Activated naive CD4-positive, alpha-beta T cell treated with anti-CD3 and anti-CD28 coated beads, Interleukin-2, amount 50 U/mL, for 16 hours (primary cell): ENCODE results near the gene KCTD3.

Experiments
- DNase-seq: peaks from one replicate; pipeline ENCODE4 v3.0.0-alpha.2; 2020

The KCTD3 gene

GRCh38 chr1:215607412-215607811 lies 40.3 kb downstream of the KCTD3 start:
- no peak for DNase-seq

- no peak for DNase-seq
Observed at GRCh38 chr1:215608646-215609045, 41.5 kb downstream of the KCTD3 start.

DNA sequence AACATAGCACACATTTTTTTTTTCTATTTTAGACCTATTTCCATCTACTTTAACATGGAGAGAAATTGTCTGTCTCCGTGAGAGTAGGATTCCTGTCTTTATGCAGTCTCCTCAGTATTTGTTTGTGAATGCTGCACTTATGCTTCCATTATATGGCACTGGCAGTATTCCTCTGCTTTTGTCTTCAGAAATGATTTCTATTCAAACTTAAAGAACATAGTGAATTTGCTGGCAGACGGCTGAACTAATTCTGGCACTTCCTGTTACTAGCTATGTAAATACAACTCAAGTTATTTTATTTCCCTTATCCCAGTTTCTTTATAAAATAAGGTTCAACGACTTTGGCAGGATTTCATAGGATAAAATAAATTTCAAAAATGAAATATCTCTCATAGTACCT lies 45.3 kb downstream of the KCTD3 start:
- no peak for DNase-seq

GRCh38 chr1:215617979-215618378 lies 50.9 kb downstream of the KCTD3 start:
- DNase-seq, result no peak

DNA sequence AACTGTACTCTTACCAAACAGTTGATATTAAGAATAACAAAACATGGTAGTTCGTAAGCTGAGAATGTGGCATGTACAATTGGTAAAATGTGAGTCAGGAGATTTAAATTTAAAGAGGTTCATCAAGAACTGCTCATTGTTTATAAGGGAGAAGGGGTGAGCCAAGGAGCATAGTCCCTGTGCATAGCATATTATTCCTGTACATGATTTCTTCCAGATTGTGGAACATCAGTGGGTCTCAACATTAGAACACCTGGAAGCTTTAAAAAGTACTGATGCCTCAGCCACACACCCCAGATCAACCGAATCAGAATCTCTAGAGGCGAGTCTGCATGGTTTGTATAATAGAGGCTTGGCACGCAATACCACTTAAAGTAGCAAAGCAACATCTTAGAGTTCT lies 56.1 kb downstream of the KCTD3 start:
- DNase-seq, result no peak

DNA sequence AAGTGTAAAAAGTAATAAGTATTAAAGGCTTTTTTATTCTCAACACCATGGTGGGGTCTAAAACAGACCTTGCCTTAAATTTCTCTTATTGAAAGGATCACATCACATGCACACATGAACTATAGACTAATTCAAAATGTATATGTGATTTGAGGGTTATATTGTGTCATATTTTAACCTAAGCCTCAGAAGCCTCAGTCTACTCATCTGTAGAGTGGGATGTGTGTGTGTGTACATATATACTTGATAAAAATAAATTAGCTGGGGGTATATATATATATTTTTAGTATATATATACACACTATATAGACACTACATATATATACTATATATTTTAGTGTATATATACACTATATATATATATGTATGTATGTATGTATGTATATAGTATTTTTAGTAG lies 58.8 kb downstream of the KCTD3 start:
- no peak for DNase-seq

- no peak for DNase-seq
Observed at GRCh38 chr1:215631040-215631439, 63.9 kb downstream of the KCTD3 start.

GRCh38 chr1:215631489-215631888 lies 64.4 kb downstream of the KCTD3 start:
- DNase-seq, result no peak

DNA sequence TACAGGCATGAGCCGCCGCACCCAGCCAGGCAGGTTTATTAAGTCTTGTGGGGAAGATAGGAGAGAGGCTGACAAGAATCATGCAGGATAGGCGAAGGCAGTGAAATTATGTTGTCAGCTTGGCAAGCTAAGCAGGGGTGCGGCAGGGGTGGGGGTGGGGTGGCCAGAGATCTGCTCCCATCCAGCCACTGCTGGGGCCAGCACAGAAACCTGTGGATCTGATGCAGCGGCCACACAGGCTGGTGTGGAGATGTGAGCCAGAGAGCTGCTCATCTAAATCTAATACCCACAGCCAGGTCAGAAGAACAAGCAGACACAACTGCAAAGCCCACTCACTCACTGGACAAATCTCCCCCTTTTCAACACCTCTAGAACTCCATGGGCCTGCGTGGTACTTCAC lies 68.7 kb downstream of the KCTD3 start:
- no peak for DNase-seq

DNA sequence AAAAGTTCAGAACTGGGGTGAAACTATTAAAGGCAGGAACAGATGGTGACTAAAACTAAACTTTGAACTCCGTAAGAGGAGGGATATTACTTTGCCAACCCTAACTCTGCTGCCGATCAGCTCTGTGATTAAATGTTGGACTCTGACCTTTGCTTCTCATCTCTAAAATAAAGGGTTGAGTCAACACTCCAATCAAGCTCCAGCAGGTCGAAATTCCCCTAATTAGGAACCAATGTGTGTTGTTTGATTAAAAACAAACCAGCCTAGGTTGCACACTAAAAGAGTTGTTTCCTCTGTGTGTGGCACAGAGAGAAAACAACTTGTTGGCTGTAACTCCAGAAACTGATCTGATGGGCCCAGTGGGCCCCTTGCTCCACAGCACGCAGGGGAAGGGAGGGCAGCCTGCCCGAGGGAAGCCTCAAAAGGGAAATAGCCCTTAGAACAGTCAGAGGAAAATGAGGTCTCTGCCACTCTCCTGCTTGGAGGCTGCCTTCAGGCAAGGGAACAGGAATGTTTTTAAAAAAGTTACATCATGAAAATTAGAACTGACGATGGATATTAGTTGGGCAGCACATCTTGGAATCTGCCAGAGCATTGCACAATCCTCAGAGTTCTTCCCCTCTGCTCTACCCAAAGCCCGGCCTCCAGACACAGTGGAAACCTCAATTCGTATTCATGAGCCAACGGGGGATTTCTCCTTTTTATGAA lies 69.3 kb downstream of the KCTD3 start:
- no peak for DNase-seq

GRCh38 chr1:215637041-215637573 lies 70.0 kb downstream of the KCTD3 start:
- no peak for DNase-seq

- DNase-seq, result no peak
Observed at GRCh38 chr1:215640429-215641148, 73.5 kb downstream of the KCTD3 start.

DNA sequence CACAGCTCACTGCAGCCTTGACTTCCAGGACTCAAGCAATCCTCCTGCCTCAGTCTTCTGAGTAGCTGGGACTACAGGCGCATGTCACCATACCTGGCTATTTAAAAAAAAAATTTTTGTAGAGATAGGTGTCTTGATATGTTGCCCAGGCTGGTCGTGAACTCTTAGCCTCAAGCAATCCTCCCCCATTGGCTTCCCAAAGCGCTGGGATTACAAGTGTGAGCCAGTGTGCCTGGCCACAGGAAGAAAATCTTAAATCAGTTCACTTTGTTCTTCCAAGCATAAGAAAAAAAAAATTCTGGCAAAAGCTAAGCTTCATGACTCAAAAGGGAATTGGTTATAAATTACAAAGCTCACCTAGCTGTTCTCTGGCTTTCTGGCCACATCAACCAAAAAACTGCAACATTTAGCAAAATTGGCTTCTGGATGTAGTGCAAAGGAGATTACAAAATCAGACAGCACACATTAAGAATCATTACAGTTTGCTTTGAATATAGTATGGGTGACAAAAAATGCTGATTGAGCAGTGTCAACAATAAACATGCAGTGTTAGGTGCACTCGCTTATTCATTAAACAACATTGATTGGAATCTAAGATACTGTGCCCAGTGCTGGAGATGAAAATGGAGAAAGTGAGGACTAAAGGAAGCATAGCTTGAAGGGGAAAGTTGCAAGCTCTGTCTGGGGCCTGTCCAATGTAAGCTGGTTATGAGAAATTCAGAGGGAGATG lies 76.7 kb downstream of the KCTD3 start:
- no peak for DNase-seq

DNA sequence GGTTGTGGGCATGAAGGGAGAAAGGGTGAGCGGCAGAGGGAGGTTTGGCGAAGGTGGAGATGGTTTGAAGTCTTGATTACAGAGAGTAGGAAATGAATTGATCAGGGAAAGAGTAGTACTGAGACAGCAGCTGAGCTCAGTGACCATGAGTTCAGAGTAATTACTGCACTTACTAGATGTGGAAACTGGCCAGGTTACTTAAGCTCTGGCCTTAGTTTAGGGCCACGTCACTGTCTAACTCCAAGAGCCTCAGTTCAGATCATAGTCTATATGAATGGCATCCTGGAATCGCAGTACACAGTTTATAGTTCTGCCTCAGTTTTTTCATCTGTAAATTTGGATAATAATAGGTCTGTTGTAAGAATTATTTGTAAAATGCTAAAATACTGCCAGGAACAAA lies 78.1 kb downstream of the KCTD3 start:
- no peak for DNase-seq

- no peak for DNase-seq
Observed at GRCh38 chr1:215645861-215646260, 78.8 kb downstream of the KCTD3 start.

DNA sequence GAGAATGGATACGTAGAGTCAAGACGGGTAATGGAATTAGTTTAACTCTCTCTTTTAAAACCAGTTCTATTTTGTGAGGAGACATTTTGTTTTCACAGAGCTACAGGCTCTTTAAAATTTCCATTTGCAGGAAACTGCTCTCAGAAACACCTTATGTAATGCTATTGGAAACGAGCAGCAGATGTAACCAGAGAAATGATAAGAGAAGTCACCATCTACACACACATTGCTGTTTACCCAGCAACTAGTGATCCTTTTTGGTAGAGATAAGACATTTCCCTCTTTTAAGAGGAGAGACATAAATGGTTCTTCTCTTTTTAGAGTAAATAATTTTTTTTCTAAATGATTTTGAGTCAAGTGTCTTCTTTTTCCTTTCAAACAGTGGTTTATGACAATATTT lies 80.6 kb downstream of the KCTD3 start:
- DNase-seq, result no peak

DNA sequence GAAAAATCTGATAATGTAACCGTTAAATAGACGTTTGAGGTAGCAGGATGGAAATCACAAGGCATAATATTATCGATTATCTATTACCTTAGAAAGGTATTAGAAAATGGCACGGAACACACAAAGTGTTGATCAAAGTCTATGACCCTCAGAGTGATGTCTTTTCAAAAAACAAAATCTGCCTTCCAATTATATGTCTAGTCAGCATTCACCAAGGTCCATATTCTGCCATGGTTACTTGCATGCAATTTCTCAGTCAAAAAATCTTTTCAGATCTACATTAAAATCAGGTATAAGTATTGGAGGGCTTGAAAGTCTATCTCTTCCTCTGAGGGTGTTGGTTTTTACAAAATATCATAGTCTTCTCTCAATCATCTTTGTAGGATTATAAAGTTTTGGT lies 81.9 kb downstream of the KCTD3 start:
- DNase-seq, result no peak

DNA sequence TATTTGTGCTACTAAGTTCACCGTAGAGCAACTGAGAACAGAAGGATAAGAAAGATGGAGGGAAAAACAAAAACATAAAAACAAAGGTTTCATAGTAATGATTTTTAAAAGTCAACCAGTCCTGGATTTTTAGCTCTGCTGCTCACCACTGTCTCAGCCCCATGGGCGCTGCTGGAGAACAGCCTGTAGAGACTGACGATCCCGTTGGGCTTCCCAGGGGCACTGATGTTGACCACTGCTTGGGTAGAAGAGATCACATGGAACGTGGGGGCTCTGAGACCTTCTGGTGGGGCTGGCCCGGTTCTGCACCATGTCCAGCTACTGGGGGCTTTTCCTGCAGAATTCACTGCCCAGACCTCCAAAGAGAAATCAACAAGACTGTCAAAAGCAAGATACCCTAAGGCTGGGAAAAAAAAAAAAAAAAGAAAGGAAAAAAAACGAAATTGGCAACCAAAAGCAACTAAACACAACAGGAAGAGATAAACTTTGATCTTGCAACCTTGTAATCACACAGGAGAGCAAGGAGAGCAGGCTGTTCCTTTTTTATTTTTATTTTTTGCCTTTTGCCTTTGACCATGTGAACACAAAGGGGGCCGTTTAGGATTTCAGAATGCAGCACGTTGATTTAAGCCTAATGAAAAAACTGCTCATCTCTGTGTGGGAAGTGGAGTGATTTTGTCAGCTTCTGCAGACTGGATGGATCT lies 83.5 kb downstream of the KCTD3 start:
- DNase-seq, result no peak

DNA sequence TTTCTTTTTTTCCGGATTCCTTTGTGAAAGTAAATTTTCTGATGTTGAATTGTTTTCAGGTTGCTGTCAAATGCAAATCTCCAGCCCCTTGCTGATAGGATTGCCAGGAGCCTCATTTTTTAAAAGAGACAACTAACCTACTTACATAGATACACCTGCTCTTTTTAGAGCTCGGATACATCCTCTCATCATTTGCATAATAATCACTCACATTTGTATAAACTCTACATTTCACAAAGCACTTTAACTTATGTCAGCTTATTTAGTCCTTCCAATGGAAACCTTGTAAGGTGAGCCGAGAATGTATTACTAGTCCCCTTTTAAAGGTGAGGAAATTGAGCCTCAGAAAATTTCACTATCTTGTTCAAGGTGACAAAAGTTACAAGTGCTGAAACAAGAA lies 84.8 kb downstream of the KCTD3 start:
- no peak for DNase-seq

- no peak for DNase-seq
Observed at GRCh38 chr1:215652371-215652770, 85.3 kb downstream of the KCTD3 start.

DNA sequence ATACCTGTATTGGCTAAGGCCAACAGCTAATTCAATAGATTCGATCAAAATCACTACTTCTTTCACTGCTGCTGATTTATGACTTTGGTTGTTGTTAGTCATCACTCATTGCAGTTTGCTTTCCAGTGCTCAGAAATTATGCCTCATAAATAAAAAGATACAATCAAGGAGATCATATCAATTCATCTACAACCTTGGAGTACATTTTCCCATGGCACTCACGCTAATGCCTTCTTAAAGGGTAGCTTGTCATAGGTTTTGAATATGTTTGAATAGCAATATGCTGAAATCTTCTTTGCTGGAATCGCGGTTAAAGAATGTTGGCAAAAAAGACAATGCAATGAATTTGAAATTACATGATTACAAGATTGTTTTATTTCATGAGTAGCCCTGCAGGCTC lies 89.9 kb downstream of the KCTD3 start:
- DNase-seq, result no peak

GRCh38 chr1:215660259-215660658 lies 93.2 kb downstream of the KCTD3 start:
- DNase-seq, result no peak

DNA sequence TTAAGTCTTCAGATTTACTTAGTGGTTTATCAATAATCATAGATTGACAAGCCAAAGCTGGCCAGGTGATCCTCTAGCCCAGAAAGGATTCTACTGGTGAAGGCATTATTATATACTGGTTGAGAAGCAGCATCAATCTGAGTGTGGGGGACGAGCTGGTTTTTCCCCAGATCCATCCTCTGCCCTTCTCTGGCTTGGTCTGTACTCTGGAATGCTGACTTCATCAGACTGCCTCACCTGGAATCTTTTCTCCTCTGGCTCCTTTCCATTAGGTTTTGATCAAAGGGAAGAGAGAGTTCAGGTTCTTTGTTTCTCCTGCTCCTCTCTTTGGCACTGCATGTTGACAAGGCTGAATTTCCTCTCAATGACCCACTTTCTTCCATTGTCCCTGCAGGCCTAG lies 93.9 kb downstream of the KCTD3 start:
- DNase-seq, result no peak
